Activated naive CD4-positive, alpha-beta T cell treated with anti-CD3 and anti-CD28 coated beads for 36 hours (primary cell): ENCODE measurements around the gene SIGLEC6. TPM values are rescaled to one million over a fixed set of nuclear protein-coding genes. Genes with fewer than 3 reads are reported as not detected.
A peak's percentile ranks its signal among the peaks of the same experiment; 100 is the strongest.
"Not testable (repeated sequence)": the region's sequence is repeated elsewhere in the genome, so short reads cannot be mapped to it uniquely, and the experiment has no call there.

Experiments used
- CTCF ChIA-PET: fragments of 350-600 bp; sonication (Branson Sonifier 250); formaldehyde crosslinking; loops from one replicate; lab custom pipeline; 2021; ENCODE audit warnings: antibody characterized with exemption; lab: Charles Lee
- DNase-seq: peaks from one replicate; pipeline ENCODE4 v3.0.0-alpha.2; 2020
- H3K27ac Mint-ChIP-seq: one replicate; pipeline ENCODE4 v1.8.0; 2021; ENCODE audit warnings: mild to moderate bottlenecking, mixed read lengths
- H3K27me3 Mint-ChIP-seq: one replicate; pipeline ENCODE4 v1.8.0; 2021; ENCODE audit warnings: low read depth, mixed read lengths
- H3K36me3 Mint-ChIP-seq: one replicate; pipeline ENCODE4 v1.8.0; 2021; ENCODE audit warnings: low read depth, mixed read lengths
- H3K4me1 Mint-ChIP-seq: one replicate; pipeline ENCODE4 v1.8.0; 2021; ENCODE audit warnings: low read depth, mixed read lengths
- H3K4me3 Mint-ChIP-seq: one replicate; pipeline ENCODE4 v1.8.0; 2021; ENCODE audit warnings: mild to moderate bottlenecking, moderate library complexity, mixed read lengths
- H3K9me3 Mint-ChIP-seq: one replicate; pipeline ENCODE4 v1.8.0; 2021; ENCODE audit warnings: mixed read lengths
- intact Hi-C: fragments of 100-400 bp; cut with micrococcal nuclease; formaldehyde crosslinking; loops from one replicate; pipeline ENCODE4 v1.15.1; 2023
- total RNA-seq, 2 experiments: library from RNA; stranded (reverse); gene quantifications; one replicate each; pipeline ENCODE4 v1.2.3, GENCODE V29; 2021

The SIGLEC6 gene
- total RNA-seq, 2 experiments from 2014 or later: not detected

DNA sequence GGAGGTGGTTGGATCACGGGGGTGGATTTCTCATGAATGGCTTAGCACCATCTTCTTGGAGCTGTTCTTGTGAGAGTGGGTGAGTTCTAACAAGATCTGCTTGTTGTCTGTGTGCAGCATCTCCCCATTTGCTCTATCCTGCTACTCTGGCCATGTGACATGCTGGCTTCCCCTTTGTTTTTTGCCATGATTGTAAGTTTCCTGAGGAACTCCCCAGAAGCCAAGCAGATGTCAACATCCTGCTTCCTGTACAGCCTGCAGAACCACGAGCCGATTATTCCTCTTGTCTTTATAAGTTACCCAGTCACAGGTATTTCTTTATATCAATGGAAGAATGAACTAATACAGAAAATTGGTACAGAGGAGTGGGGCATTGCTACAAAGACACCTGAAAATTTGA, 27.6 kb downstream of the SIGLEC6 start:
- CTCF ChIA-PET: interaction anchor here (3.8 kb wide), 1 partner anchor 11 kb away, joined by 20 read pairs; no protein-coding TSS in a partner anchor
- H3K27me3 Mint-ChIP-seq: peaks cover 2% of the 10 kb centered on the region
- H3K4me3 Mint-ChIP-seq: no peak overlapping the region
- H3K36me3 Mint-ChIP-seq: no peaks in the 10 kb centered on the region
- H3K4me1 Mint-ChIP-seq: peaks cover 9% of the 10 kb centered on the region
- intact Hi-C loops: no loop called here
- no peak overlapping the region for H3K27ac Mint-ChIP-seq
- H3K9me3 Mint-ChIP-seq: peaks cover 2% of the 10 kb centered on the region
- no peak for DNase-seq

DNA sequence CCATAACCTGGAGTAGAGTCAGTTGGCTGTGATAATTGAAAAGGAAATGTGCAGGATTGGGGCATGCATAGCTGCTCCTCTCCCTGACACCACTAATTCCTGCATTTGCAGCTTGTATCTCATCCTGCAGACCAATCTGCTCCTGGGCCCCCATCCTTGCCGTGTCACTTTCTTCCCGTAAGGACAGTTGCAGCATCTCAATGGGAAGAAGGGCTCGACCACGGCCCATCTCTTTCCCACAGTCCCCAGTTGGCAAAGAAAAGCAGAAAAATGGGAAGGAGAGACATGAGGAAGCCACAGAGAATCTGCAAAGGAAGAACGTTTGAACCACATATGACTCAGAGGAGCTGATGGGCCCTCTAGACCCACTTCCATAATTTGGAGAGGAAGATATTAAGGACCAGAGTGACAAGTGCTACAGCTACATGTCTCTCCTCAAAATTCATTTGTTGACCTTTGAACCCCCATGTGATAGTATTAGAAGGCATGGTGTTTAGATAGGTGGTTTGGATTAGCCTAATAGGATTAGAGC, 28.1 kb downstream of the SIGLEC6 start:
- DNase-seq: no peak
- no peak overlapping the region for H3K27ac Mint-ChIP-seq
- no peaks in the 10 kb centered on the region for H3K27me3 Mint-ChIP-seq
- H3K9me3 Mint-ChIP-seq: peaks cover 2% of the 10 kb centered on the region
- no peaks in the 10 kb centered on the region for H3K36me3 Mint-ChIP-seq
- intact Hi-C loops: no loop called here
- CTCF ChIA-PET: interaction anchor here (3.8 kb wide), 1 partner anchor 11 kb away, joined by 20 read pairs; no protein-coding TSS in a partner anchor
- no peak overlapping the region for H3K4me3 Mint-ChIP-seq
- H3K4me1 Mint-ChIP-seq: peaks cover 9% of the 10 kb centered on the region

DNA sequence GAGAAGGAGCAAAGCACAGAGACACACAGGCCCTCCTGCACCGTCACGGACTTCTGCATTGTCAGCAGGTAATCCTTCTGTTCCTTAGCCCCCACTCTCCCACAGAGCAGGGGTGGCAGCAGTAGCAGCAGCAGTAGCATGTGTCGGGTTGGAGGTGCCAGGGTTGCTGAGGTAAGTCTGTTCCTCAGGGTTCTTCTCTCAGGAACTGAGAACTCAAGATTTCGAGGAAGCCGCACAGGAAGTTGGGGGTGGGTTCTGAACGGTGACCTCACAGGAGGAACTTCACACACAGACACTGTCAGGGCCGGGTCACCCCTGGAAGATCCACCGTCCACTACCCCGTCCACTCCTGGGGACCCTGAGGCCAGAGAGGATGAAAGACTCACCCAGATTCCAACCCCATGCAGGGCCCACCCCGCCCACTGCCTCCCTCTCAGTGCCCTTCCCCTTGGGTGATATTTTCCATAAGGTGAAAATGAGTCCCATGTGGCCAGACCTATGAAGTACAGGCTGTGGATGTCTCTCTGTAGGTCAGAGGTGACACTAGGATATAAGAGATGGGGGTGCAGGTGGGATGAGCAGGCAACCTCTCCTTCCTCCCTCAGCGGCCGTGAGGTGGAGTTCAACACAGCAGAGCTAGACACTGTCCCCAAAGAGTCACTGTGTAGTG, 29.7 kb downstream of the SIGLEC6 start, which contains the start of gene SIGLEC12:
Gene SIGLEC12, minus strand, starts transcription at position 207 of the 670 bp plus-strand sequence. Its CDS starts 67 bp downstream, at position 140.
- Mint-ChIP-seq H3K9me3 (peaks cover 2% of the 10 kb centered on the region), H3K27ac (no peak within 1 kb of the TSS), H3K4me3 (no peak within 1 kb of the TSS), H3K27me3 (no peaks in the 10 kb centered on the region), H3K36me3 (no peaks in the 10 kb centered on the region), H3K4me1 (peaks cover 9% of the 10 kb centered on the region)
- intact Hi-C loops: no loop called here
- DNase-seq: peak; percentile 35
- CTCF ChIA-PET: interaction anchor here (3.8 kb wide), 1 partner anchor 13 kb away, joined by 20 read pairs; no protein-coding TSS in a partner anchor

DNA sequence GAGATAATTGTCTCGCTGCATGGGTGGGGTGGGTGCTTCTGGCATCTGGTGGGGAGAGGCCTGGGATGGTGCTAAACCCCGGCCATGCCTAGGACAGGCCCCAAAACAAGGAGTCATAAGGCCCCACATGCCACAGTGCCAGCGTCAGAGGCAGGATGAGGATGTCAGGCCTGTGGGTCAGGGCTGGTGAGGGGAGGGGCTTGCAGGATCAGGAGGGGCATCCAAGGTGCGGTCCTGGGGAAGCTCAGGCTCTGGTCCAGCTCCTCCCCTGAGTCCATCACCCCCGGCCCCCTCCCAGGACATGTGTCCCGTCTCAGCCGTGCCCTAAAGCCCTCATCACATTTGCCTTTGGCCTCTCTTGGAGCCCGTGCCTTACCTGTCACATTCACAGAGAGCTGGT, 30.5 kb downstream of the SIGLEC6 start:
- CTCF ChIA-PET, H3K27me3 Mint-ChIP-seq, H3K27ac Mint-ChIP-seq, H3K9me3 Mint-ChIP-seq, DNase-seq, intact Hi-C loops, H3K36me3 Mint-ChIP-seq, H3K4me3 Mint-ChIP-seq, H3K4me1 Mint-ChIP-seq: not testable (repeated sequence)

DNA sequence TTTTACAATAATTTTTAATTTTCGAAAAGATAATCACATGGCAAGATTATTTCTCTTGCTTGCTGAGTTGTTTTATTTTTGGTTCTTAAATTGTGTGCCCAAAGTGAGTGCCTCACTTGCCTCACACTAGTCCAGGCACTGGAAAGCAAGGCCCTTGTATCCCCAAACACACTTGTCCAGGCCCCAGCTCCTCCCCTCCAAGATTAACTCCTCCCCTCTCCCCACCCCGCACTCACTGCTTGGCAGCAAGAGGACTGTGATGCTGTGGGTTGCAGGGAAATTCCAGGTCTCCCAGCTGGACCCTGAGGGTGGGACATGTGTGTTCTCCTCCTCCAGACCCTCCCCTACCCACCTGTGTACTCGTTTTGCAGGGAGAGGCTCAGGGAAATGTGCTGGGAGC, 33.8 kb downstream of the SIGLEC6 start:
- Mint-ChIP-seq H3K36me3 (no peaks in the 10 kb centered on the region), H3K27ac (no peak overlapping the region), H3K4me1 (peaks cover 9% of the 10 kb centered on the region), H3K4me3 (no peak overlapping the region), H3K27me3 (peaks cover 6% of the 10 kb centered on the region), H3K9me3 (no peaks in the 10 kb centered on the region)
- CTCF ChIA-PET: no interaction called here
- DNase-seq: no peak
- intact Hi-C loops: no loop called here

DNA sequence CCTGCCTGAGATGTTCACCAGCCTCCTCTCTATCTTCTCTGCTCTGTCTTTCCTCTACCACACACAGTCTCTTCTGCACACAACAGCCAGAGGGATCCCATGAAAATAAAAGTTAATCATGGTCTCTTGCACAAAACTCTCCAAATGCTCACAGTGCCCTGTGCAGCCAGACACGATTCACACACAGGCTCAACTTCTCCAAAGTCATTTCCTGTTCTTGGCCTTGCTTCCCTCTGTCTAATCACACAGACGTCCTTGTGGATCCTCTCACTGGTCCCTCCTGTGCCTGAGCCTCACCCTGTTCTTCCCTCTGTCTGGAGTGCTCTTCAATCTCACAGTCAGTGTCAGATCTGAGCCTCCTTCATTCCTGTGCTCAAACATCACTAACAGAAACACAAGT, 37.7 kb downstream of the SIGLEC6 start:
- Mint-ChIP-seq H3K9me3 (no peaks in the 10 kb centered on the region), H3K36me3 (no peaks in the 10 kb centered on the region), H3K4me3 (no peak overlapping the region), H3K27ac (no peak overlapping the region), H3K27me3 (peaks cover 6% of the 10 kb centered on the region), H3K4me1 (peaks cover 6% of the 10 kb centered on the region)
- DNase-seq: no peak
- intact Hi-C loops: no loop called here
- CTCF ChIA-PET: no interaction called here

DNA sequence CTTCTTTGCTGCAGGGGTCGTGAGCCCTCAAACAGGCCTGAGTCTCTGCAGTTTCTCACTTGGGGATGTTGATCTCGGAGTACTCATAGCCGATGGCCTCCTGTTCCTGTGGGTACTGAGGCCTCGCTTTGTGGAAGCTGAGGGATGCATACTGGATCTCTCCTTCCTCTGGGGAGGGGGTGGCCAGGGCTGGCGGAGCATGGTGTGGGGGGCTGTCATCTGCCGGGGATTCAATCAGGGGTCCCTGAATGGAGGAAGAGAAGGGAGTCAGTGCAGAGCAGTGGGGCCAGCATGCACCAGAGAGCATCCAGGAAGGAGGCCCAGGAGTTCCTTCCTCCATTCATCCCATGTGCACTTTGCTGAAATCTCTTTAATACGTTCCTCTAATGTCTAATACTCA, 39.9 kb downstream of the SIGLEC6 start:
- Mint-ChIP-seq H3K27me3 (peaks cover 6% of the 10 kb centered on the region), H3K36me3 (no peaks in the 10 kb centered on the region), H3K4me1 (peaks cover 8% of the 10 kb centered on the region), H3K4me3 (no peak overlapping the region), H3K9me3 (no peaks in the 10 kb centered on the region), H3K27ac (no peak overlapping the region)
- no peak for DNase-seq
- intact Hi-C loops: no loop called here
- CTCF ChIA-PET: no interaction called here

DNA sequence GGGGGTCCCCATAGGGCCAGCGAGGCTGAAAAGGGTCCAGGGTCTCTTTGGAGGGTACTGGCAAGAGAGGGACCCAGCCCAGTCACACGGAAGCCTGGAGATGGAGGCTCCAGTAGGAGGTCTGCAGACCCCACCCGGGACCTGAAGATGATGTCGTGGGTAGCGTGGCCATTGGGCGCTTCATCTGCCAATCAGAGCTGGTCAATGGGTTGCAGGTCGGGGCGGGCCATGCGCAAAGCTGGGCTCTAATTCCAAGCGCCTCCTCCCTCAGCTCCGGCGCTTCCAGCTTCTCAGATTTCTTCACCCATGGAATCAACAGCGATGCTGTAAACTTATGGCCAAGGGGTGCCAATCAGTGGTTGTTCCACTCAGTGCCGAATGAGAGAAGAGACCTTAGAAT, 40.8 kb downstream of the SIGLEC6 start:
- CTCF ChIA-PET: no interaction called here
- Mint-ChIP-seq H3K36me3 (no peaks in the 10 kb centered on the region), H3K27me3 (peaks cover 6% of the 10 kb centered on the region), H3K4me3 (no peak overlapping the region), H3K27ac (no peak overlapping the region), H3K4me1 (peaks cover 8% of the 10 kb centered on the region), H3K9me3 (no peaks in the 10 kb centered on the region)
- intact Hi-C loops: no loop called here
- DNase-seq: no peak

DNA sequence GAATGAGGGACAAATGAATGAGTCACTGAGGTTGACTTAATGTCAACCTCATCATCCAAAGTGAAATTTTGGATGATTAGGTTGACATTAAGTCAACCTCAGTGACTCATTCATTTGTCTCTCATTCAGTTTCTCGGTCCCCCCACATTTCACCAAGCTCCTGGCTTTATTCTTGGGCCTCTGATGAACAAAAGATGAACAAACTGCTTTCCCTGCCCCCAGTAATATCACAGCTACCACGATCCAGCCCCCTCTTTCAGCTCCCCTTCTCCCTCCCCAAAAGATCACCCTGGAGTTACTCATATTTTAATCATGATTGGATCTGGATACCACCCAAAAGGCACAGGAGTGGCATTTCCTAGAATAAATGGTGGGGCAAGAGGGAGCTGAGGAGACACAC, 42.4 kb downstream of the SIGLEC6 start:
- H3K4me1 Mint-ChIP-seq: peaks cover 8% of the 10 kb centered on the region
- CTCF ChIA-PET: interaction anchor here (0.6 to 0.8 kb wide), 2 partner anchors 11 to 119 kb away, joined by 3 to 4 read pairs; no protein-coding TSS in a partner anchor
- H3K27ac Mint-ChIP-seq: no peak overlapping the region
- H3K36me3 Mint-ChIP-seq: no peaks in the 10 kb centered on the region
- intact Hi-C loops: no loop called here
- peaks cover 7% of the 10 kb centered on the region for H3K27me3 Mint-ChIP-seq
- H3K9me3 Mint-ChIP-seq: no peaks in the 10 kb centered on the region
- no peak overlapping the region for H3K4me3 Mint-ChIP-seq
- DNase-seq: peak; percentile 11

DNA sequence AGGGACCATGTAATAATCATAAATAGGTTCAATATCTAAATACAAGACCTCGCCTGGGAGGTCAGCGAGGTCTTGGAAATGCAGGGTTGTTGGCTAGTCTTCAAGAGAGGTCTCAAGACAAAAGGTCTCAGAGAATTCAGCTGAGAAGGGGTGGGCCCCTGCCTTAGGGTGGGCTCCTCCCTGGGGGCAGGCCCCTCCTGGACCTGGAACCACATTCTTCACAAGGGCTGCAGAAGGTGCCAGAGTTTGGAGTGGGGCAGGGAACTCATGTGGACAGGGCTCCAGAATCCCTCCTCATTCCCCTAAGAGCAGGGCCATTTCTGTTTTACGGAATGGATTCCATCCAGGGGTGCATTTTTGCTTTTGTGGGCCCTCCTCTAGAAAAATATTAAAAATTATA, 43.0 kb downstream of the SIGLEC6 start:
- Mint-ChIP-seq H3K36me3 (no peaks in the 10 kb centered on the region), H3K4me3 (no peak overlapping the region), H3K9me3 (no peaks in the 10 kb centered on the region), H3K27ac (no peak overlapping the region), H3K4me1 (peaks cover 8% of the 10 kb centered on the region), H3K27me3 (peaks cover 7% of the 10 kb centered on the region)
- no peak for DNase-seq
- intact Hi-C loops: no loop called here
- CTCF ChIA-PET: interaction anchor here (0.6 to 0.9 kb wide), 3 partner anchors 11 to 119 kb away, joined by 3 to 4 read pairs (median 3); no protein-coding TSS in a partner anchor

DNA sequence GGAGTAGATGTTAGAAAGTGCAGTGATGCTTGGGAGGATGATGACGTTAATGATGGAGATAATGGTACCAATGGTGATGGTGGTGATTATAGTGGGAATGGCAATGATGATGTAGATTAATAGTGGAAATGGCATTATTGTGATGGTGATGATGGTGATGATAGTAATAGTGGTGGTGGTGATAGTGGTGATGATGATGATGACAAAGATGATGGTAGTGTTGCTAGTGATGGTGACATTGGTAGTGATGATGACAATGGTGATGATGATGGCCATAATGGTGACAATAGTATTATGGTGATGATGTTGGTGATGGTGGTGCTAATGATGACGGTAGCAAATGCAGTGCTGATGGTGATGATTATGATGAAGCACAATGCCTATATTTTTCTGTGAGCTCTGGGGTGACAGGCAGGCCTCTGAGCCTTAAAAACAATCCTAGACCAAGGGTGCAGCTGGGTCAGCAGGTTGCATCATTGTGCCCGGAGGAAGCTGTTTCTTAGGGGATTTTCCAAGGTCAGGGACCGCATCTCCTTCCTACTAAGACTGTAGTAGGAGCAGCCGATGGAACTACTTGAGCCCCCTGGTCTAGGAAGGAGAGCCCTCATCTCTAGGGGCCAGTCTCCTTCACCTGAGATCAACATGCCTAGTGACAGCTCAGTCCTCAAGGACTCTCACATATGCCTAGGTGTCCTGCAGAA, 45.4 kb downstream of the SIGLEC6 start:
- Mint-ChIP-seq H3K27ac (no peak overlapping the region), H3K27me3 (peaks cover 4% of the 10 kb centered on the region), H3K36me3 (no peaks in the 10 kb centered on the region), H3K4me1 (peaks cover 8% of the 10 kb centered on the region), H3K9me3 (no peaks in the 10 kb centered on the region), H3K4me3 (no peak overlapping the region)
- no peak for DNase-seq
- intact Hi-C loops: no loop called here
- CTCF ChIA-PET: interaction anchor here (1.3 to 1.5 kb wide), 2 partner anchors 13 to 172 kb away, joined by 3 to 5 read pairs; no protein-coding TSS in a partner anchor

DNA sequence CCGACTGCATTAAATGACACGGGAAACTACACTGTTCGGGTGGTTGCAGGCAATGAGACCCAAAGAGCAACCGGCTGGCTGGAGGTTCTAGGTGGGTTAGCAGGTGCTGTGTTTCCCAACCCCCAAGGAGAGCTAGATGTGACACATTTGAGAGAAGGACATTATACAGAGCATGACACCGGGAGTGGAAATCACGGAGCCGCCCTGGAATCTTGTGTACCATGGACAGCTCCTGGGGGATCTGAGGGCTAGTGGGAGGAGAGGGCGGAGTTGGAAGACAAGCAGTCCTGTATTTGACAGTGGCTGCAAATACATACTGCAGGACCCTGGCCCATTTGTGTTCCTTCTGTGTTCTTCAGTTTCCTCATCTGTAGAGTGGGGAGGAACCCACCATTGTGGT, 50.9 kb downstream of the SIGLEC6 start:
- H3K4me3 Mint-ChIP-seq: no peak overlapping the region
- no peak overlapping the region for H3K27ac Mint-ChIP-seq
- intact Hi-C loops: no loop called here
- peaks cover 18% of the 10 kb centered on the region for H3K4me1 Mint-ChIP-seq
- H3K27me3 Mint-ChIP-seq: peaks cover 6% of the 10 kb centered on the region
- peak; percentile 43 for DNase-seq
- no peaks in the 10 kb centered on the region for H3K36me3 Mint-ChIP-seq
- CTCF ChIA-PET: interaction anchor here (0.9 kb wide), 1 partner anchor 29 kb away, joined by 3 read pairs; no protein-coding TSS in a partner anchor
- no peaks in the 10 kb centered on the region for H3K9me3 Mint-ChIP-seq
